Retina (tissue), 1 donor: ENCODE data around the gene DAD1.
"Not testable (repeated sequence)": the region's sequence is repeated elsewhere in the genome, so short reads cannot be mapped to it uniquely, and the experiment has no call there.

Source experiments
- DNase-seq: peaks from one replicate; pipeline ENCODE4 v3.0.0-alpha.2; 2016

The DAD1 gene

GRCh38 chr14:22598099-22598895 is 9.3 kb upstream of the DAD1 start, which contains the start of gene ABHD4:
TSS of gene ABHD4 (plus strand) at chr14:22598300. CDS start at chr14:22598307, 7 bp downstream.
- peak; percentile 91 for DNase-seq

- no peak for DNase-seq
Measured at GRCh38 chr14:22597771-22598098, 8.7 kb upstream of the DAD1 start.

GRCh38 chr14:22597265-22597664 is 8.2 kb upstream of the DAD1 start:
- DNase-seq: no peak

DNA sequence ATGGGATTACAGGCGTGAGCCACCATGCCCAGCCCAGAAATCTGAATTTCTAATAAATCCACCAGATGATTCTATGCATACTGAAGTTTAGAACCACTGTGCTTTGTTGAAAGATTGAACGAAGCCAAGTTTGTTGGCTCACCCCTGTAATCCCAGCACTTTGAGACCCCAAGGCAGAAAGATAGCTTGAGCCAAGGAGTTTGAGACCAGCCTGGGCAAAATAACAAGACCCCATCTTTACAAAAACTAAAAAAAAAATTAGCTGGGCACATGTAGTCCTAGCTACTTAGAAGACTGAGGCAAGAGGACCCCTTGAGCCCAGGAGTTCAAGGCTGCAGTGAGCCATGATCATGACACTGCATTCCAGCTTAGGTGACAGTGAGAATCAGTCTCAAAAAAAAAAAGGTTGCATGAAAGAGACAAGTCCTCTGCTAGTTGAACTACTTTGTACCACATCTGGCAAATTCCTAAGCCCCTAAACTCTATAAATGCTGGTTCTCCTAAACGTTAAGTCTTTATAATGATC is 7.4 kb upstream of the DAD1 start:
- DNase-seq: no peak

- DNase-seq: no peak
Measured at GRCh38 chr14:22594156-22594716, 5.2 kb upstream of the DAD1 start.

GRCh38 chr14:22593601-22594000 is 4.6 kb upstream of the DAD1 start:
- DNase-seq: no peak

DNA sequence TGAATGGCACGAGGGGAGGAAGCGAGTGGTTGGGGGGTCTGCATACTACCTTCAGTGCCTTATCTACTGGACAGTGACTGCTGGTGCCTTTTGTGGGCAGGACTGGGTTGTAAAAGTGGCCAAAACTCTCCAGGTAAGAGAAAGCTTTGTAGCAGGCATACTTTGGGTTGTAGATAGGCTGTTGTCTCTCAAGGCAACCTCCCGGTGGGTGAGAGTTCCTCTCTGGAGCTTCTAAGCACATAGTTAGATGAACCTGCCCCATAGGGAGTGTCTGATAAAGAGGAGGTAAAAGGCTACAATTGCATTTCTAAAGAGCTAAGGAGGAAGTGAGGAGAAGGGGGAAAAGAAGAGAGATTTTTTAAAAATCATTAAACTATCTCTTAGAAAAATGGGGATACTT is 4.2 kb upstream of the DAD1 start:
- DNase-seq: no peak

- DNase-seq: no peak
Measured at GRCh38 chr14:22588526-22589095, 413 bp downstream of the DAD1 start.

GRCh38 chr14:22587677-22588422 is 1.2 kb downstream of the DAD1 start:
- not testable (repeated sequence) for DNase-seq

DNA sequence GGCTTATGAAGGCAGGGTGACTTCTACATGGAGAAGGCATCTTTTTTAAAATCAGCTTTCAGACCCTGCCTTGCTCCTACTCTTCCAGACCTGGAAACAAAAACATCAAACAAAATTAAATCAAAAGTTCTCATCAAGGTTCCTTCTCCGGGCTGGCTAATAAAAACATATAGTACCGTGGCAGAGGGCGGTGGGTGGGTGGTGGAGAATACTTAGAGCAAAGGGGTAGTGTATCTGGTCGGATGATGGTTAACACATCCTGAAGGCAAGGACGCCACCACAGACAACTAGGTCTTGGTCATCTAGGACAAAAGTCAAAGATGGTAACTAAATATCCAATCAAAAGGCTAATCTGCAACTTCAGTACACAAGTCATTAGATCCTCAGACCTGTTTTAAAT is 1.8 kb downstream of the DAD1 start:
- no peak for DNase-seq

DNA sequence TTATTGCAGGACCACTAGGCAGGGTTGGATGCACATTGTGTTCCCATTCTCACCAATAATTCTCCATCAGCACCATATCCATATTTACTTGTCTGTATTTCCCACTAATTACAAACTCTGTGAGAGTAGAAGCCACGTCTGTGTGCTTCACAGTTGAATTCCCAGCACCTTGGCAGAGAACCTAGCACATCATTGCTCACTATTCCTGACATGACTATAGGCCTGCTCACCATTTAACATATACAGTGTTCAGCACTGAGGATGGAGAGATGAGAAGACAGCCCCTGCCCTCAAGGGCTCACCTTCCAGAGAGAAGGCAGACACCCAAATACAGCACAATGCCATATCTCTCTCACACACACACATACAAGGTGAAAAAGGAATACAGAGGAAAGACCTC is 5.0 kb downstream of the DAD1 start:
- no peak for DNase-seq

- no peak for DNase-seq
Measured at GRCh38 chr14:22580625-22581024, 8.4 kb downstream of the DAD1 start.

- DNase-seq: no peak
Measured at GRCh38 chr14:22579881-22580280, 9.1 kb downstream of the DAD1 start.

GRCh38 chr14:22579236-22579635 is 9.8 kb downstream of the DAD1 start:
- DNase-seq: no peak

- no peak for DNase-seq
Measured at GRCh38 chr14:22577334-22577908, 11.6 kb downstream of the DAD1 start.

DNA sequence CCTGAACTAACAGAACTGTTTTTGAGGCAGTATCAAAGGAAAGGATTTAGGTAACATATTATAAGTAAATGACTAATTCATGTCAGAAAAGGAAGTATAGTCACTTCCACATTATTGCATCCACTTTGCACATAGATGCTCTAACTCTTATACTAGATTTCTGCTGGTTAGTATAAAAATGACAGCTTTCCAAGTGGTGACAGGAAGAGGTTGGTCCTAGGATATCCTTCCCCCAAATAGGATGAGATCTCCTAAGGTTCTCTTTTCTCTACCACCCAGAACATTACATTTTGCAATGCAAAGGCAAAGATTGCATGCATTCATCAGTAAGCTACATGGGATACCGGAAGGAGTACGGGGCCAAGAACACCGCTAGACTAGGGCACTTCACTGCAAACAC is 15.2 kb downstream of the DAD1 start:
- no peak for DNase-seq

- DNase-seq: no peak
Measured at GRCh38 chr14:22572562-22573058, 16.4 kb downstream of the DAD1 start.

DNA sequence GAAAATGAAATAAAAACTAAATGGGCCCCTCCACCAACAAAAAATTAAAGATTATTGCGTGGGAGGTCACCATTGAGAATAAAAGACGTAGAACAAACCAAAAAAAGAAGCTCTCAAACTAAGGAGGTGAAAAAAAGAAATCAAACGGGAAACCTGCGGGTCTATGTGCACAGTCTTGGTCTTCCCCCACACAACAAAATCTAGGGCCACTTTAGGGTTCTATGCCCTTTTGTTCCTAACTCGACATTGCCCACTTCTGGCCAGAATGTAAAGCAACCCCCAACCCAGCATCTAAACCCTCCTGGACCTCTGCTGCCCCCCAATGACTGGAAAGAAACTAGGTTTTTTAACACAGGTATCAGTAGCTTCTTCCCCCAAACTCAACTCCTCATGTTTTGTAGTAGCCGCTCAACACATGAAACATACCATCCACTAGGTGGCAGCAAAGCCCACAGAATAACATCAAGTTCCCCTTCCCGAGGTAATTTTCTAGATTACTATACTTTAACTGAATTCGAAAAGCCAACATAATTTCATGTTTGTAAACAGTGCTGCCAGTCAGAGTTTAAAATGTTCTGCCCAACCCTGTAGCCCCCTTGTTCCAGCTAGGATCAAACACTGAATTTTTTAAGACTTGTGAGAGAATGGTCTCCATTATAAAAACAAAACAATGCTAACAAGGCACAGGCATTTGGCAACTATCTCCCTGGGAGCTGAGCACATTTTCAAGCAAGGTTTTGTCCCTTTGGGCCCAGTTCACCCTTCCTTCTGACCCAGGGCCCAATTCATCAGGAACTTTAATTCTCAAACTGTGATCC is 18.7 kb downstream of the DAD1 start:
- DNase-seq: peak; percentile 68

DNA sequence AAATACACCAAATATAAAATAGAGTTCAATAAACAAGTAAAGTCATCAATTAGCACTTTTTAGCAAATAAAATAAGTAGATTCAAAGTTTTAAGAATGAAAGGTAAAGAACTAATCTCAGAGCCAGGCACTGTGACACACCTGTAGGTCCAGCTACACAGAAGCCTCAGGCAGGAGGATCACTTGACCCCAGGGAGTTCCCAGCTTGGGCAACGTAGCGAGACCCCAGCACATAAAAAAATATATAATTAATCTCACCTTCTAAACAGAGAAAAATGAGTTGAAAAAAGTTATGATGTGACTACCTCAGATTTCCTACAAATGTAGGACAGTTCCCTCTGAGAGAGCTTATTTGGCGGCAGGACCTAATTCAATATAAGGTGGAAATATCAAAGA is 19.3 kb downstream of the DAD1 start:
- no peak for DNase-seq

- no peak for DNase-seq
Measured at GRCh38 chr14:22569106-22569736, 19.8 kb downstream of the DAD1 start.

- DNase-seq: no peak
Measured at GRCh38 chr14:22567437-22567836, 21.6 kb downstream of the DAD1 start.

DNA sequence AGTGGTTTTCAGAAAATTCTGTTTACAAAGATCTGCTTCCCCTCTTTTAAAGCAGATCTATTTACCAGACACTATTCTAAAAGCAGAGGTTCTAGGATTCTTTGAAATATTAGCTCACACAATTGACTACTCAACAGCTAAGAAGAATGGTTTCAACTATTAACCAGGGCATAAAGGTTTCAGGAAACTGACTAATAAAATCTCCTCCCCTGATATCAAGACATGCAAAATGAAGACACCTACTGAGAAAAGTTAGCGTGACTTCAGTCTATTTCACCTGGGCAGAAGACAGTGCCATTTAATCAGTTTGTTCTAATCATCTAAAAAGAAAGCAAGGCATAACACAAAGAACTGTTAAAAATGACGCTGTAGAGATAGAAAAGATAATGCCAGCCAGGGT is 22.2 kb downstream of the DAD1 start:
- DNase-seq: no peak
